ENCODE measurements around the gene FIS1.
A peak's percentile ranks its signal among the peaks of the same experiment; 100 is the strongest.

The FIS1 gene

DNA sequence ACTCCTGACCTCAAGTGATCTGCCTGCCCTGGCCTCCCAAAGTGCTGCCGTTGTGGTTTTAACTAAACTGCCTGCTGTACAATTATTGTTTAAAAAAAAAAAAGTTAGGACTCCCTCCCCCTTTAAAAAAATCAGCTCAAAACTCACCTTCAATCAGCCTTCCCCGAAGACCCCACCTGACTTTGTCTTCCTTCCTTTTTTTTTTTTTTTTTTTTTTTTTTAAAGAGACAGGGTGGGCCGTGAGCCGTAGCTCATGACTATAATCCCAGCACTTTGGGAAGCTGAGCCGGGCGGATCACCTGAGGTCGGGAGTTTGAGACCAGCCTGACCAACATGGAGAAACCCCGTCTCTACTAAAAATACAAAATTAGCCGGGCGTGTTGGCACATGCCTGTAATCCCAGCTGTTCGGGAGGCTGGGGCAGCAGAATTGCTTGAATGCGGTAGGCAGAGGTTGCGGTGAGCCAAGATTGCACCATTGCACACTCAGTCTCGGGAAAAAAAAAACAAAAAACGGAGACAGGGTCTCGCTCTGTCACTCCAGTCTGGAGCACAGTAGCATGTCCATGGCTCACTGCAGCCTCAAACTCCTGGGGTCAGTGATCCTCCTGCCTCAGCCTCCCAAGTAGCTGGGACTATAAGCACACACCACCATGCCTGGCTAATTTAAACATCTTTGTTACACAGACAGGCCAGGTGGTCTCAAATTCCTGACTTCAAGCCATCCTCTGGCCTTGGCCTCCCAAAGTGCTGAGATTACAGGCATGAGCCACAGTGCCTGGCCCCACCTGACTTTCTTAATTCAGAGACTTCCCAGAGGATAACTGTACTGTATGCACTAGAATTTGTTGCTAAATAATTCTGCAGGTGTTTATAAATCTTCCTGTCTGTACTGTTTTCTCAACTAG, 3.2 kb downstream of the FIS1 start:
- no peak overlapping the region for H3K4me3 Mint-ChIP-seq
- H3K9me3 Mint-ChIP-seq, result no peaks in the 10 kb centered on the region
- H3K27me3 Mint-ChIP-seq, result no peaks in the 10 kb centered on the region
- no peak overlapping the region for H3K27ac Mint-ChIP-seq
- H3K36me3 Mint-ChIP-seq (ENCODE audit: low read depth), result peaks cover 24% of the 10 kb centered on the region
- H3K4me1 Mint-ChIP-seq (ENCODE audit: low read depth), result peaks cover 30% of the 10 kb centered on the region

DNA sequence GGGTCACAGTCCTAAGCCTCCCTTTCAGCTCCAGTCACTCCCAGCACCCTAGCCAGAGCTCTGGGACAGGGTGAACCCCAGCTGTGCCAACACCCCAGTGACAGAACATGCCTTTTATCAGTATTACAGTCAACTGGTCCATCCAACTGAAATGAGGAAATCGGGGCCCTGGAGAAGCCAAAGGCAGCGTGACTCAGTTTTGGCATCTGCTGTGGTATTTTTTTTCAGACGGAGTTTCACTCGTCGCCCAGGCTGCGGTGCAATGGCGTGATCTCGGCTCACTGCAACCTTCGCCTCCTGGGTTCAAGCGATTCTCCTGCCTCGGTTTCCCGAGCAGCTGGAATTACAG, 3.9 kb downstream of the FIS1 start:
- Mint-ChIP-seq H3K36me3 (ENCODE audit: low read depth) (peaks cover 23% of the 10 kb centered on the region), H3K4me3 (no peak overlapping the region), H3K27ac (no peak overlapping the region), H3K27me3 (no peaks in the 10 kb centered on the region), H3K9me3 (no peaks in the 10 kb centered on the region), H3K4me1 (ENCODE audit: low read depth) (peaks cover 28% of the 10 kb centered on the region)

DNA sequence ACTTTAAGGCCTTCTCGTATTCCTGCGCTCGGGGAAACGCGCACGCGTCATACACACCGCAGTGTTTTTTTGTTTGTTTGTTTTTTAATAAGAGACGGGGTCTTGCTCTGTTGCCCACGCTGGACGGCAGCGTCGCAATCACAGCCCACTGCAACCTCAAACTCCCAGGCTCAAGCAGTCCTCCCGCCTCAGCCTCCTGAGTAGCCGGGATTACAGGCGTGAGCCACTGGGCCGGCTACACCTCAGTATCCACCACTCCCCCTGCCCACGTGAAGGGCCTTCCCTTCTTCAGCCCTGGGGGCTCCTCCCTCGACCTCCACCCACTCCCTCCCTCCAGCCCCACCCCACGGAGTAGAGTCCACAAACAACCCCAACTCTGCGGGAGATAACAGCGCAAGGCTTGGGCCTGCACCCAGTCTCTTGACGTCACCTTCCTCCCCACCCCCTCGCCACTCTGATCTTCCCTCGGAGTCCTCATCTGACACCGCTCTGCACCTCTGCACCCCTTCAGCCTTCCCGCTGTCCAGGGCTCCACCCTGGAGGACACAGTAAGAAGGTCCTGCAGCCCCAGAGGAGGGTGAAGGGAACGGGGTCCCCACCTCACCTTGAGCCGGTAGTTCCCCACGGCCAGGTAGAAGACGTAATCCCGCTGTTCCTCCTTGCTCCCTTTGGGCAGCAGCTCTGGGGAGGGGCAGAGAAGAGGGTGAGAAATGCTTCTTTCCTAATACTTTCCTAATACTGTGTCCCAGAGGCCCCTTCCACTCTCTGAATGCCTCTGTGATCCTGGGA, 4.5 kb downstream of the FIS1 start:
- Mint-ChIP-seq H3K27ac (no peak overlapping the region), H3K4me1 (ENCODE audit: low read depth) (peaks cover 22% of the 10 kb centered on the region), H3K27me3 (no peaks in the 10 kb centered on the region), H3K4me3 (no peak overlapping the region), H3K36me3 (ENCODE audit: low read depth) (peaks cover 18% of the 10 kb centered on the region), H3K9me3 (no peaks in the 10 kb centered on the region)

DNA sequence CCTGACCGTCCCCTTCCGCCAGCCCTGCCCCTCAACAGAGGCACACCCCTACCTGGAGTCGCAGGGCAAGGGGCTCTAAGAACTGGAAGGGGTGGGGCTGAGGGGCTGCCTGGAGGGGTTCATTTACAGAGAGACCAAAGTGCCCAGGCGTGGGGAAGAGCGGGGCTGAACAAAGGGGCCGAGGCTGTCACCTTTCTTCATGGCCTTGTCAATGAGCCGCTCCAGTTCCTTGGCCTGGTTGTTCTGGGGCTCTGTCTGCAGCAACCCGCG, 5.0 kb downstream of the FIS1 start:
- peaks cover 16% of the 10 kb centered on the region for H3K4me1 Mint-ChIP-seq (ENCODE audit: low read depth)
- no peaks in the 10 kb centered on the region for H3K27me3 Mint-ChIP-seq
- no peak overlapping the region for H3K4me3 Mint-ChIP-seq
- no peaks in the 10 kb centered on the region for H3K9me3 Mint-ChIP-seq
- no peak overlapping the region for H3K27ac Mint-ChIP-seq
- H3K36me3 Mint-ChIP-seq (ENCODE audit: low read depth), result peaks cover 14% of the 10 kb centered on the region

DNA sequence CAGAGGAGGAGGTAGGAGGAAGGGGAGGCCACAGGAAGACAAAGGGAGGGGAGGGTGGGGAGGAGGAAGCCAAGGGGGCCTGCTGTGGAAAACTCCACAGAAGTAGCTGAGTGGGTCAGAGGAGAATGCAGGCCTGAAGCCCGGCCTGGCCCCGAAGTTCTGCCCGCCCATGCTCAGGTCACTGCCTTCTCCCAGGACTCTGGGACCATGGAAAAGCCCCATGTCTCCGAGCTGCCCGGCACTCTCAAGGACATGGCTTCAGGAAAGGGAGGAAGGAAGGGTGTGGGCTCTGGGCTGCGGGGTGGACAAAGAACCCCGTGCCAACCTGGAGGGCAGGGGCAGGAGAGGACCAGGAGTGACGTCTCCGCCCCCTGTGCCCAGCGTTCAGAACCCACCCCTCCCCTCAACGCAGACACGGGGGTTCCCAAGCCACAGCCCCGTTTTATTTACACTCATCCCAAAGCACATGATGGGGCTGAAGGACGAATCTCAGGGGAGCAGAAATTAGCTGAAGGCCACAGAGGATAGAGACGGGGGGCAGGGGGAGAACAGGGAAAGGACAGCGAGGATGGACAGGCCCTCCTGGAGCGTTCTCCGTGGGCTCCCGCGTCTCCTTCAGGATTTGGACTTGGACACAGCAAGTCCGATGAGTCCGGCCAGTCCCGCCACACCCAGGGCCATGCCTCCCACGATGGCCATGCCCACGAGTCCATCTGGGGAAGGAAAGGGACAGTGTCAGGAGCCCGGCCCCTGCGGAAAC, 5.5 kb downstream of the FIS1 start:
- Mint-ChIP-seq H3K4me1 (ENCODE audit: low read depth) (peaks cover 15% of the 10 kb centered on the region), H3K36me3 (ENCODE audit: low read depth) (peaks cover 12% of the 10 kb centered on the region), H3K27ac (no peak overlapping the region)

DNA sequence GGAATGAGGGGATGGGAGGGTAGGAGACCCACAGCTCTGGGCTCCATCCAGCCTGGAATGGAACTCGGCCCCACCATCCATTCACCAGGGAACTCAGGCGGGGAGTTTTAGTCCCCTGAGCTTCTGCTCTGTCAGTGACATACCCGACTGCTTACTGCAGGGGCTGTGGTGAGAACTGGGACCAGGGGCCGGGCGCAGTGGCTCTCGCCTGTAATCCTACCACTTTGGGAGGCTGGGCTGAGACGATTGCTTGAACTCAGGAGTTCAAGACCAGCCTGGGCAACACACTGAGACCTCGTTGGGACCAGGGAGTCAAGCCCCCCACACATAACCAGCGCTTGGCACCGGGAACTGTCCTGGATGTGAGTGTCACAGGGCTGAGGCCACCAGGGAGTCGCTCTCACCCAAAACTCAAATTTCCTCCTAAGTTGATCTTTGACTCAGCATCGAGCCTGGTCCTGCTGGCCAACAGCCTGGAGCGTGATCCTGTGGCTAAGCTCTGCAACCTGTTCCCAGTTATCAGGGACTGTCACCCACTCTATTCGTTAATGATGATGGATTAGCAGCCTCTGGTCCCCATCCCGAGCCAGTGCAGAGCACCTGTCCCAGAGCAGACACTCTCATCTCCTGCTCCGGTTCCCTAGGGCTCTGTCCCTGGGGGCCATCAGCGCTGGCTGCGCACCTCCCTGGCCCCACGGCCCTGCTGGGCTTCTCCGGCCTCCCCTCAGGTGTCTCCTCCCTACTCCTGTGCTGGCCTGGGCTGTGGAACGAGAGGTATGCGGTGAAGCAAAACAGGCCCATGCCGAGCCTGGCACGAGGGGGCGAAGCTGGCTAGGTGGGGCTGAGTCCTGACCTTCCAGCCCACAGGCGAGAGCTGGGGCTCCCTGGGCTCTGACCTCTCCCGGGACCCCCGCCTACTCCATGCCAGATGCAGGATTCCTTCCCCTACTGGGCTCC, 6.4 kb downstream of the FIS1 start:
- Mint-ChIP-seq H3K36me3 (ENCODE audit: low read depth) (peaks cover 7% of the 10 kb centered on the region), H3K27me3 (no peaks in the 10 kb centered on the region), H3K4me1 (ENCODE audit: low read depth) (peaks cover 6% of the 10 kb centered on the region), H3K4me3 (no peak overlapping the region), H3K9me3 (no peaks in the 10 kb centered on the region), H3K27ac (no peak overlapping the region)

More for the DNA sequence above, 5.5 kb downstream of the FIS1 start:
- Mint-ChIP-seq H3K27me3 (no peaks in the 10 kb centered on the region), H3K4me3 (no peak overlapping the region), H3K9me3 (no peaks in the 10 kb centered on the region)

DNA sequence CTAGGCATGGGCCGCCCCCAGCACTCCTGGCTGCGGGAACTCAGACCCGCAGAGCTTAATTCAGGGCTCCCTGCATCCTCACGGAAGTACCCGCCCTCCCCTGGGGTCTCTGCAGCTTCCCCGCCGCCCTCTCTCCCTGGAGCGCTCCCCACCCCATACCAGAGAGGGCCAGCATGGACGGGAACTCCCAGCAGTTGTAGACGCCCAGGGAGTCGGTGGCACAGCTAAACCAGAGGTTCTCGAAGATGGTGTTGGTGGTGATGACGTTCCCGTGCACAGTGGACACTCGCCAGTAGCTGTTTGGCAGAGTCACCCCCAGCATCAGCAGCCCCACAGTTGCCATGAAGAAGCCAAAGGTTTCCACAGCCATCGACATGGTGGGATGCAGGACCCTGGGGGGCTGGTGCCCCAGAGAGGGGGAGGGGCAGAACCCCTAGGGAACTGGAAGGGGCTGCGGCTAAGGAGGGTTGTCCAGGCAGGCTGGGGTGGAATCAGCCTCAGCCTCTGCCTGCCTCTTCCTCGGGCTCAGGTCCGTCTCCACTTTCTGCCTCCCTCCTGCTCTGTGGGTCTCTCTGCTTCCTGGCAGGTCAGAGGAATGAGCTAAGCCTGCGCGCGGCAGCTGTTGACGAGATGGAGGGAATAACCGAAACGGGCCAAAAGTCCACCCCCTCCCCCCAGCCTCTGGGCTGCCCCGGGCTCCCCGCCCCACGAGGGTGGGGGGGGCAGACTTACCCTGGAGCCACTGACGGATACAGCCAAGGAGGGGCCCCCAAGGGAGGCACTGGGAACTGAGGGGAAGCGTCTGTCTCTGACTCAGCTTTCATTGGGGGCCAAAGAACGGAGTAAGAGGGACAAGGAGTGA, 7.4 kb downstream of the FIS1 start, which contains the start of gene CLDN15:
Gene CLDN15, minus strand, starts transcription at position 597 of the 862 bp plus-strand sequence. Its CDS starts 221 bp downstream, at position 376.
- Mint-ChIP-seq H3K27ac (peak within 1 kb of the TSS; percentile 53), H3K9me3 (no peaks in the 10 kb centered on the region), H3K27me3 (no peaks in the 10 kb centered on the region), H3K4me3 (no peak within 1 kb of the TSS), H3K36me3 (ENCODE audit: low read depth) (peaks cover 5% of the 10 kb centered on the region), H3K4me1 (ENCODE audit: low read depth) (no peaks in the 10 kb centered on the region)

DNA sequence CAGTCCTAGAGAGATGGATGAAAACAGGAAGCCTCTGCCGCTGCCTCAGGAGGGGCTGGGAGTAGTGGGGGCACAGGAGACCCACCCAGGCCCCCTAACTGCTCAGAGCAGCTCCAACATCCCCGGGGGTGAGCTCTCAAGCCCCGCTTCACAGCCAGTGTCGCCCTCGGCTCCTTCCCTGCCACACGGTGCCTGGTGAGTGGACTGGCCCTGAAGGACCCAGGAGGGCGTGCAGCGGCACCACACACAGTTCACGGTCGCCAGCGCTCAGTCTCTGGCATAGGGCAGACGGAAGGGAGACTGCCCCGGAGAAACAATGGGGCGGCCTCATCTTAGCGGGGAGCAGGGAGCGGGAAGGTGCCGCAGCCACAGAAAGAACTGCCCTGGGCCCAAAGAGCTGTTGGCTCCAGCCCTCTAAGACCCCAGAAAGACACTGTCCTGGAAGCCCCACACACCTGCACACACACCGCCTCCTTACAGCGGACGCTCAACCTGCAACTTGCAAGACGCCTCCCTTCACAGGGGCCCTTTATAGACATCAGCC, 8.5 kb downstream of the FIS1 start:
- no peaks in the 10 kb centered on the region for H3K27me3 Mint-ChIP-seq
- H3K9me3 Mint-ChIP-seq, result no peaks in the 10 kb centered on the region
- H3K36me3 Mint-ChIP-seq (ENCODE audit: low read depth), result peaks cover 5% of the 10 kb centered on the region
- no peaks in the 10 kb centered on the region for H3K4me1 Mint-ChIP-seq (ENCODE audit: low read depth)
- no peak overlapping the region for H3K4me3 Mint-ChIP-seq
- H3K27ac Mint-ChIP-seq, result no peak overlapping the region

DNA sequence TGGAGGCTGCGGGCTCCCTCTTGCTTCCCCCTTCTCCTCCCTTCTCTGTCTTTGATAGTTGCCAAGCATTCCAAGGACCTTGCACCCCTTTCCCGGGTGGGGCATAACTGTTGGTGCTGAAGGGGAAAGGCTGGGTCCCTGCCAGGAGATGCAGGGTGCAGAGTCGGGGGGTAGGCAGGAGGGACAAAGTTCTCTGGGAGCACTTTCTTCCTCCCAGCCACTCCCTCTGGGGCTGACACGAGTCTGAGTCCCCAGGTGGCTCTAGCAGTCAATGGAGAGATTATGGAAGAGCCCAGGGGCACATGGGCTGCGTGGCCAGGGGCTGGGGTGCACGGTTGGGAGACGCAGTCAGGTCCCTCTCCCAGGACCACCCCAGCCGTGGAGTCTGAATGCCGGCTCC, 9.4 kb downstream of the FIS1 start:
- Mint-ChIP-seq H3K9me3 (no peaks in the 10 kb centered on the region), H3K4me1 (ENCODE audit: low read depth) (peaks cover 3% of the 10 kb centered on the region), H3K27ac (no peak overlapping the region), H3K4me3 (no peak overlapping the region), H3K27me3 (no peaks in the 10 kb centered on the region), H3K36me3 (ENCODE audit: low read depth) (peaks cover under 1% of the 10 kb centered on the region)

DNA sequence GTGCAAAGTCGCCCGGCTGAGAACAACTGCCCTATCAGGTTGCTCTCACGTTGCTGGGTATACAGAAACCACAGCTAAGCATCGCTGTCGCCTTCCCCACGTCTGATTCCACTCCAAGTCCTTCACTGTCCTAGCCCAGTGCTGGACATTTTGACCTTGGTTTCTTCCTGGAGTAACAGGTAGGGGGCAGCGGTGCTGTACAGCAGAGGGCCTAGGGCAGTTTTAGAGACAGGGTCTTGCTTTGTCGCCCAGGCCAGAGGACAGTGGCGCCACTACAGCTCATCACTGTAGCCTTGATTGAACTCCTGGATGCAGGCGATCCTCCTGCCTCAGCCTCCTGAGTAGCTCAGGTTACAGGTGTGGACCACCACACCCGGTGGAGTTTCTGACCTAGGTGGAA, 9.8 kb downstream of the FIS1 start:
- no peaks in the 10 kb centered on the region for H3K36me3 Mint-ChIP-seq (ENCODE audit: low read depth)
- H3K27ac Mint-ChIP-seq, result no peak overlapping the region
- H3K4me3 Mint-ChIP-seq, result no peak overlapping the region
- no peaks in the 10 kb centered on the region for H3K27me3 Mint-ChIP-seq
- no peaks in the 10 kb centered on the region for H3K9me3 Mint-ChIP-seq
- peaks cover 3% of the 10 kb centered on the region for H3K4me1 Mint-ChIP-seq (ENCODE audit: low read depth)

DNA sequence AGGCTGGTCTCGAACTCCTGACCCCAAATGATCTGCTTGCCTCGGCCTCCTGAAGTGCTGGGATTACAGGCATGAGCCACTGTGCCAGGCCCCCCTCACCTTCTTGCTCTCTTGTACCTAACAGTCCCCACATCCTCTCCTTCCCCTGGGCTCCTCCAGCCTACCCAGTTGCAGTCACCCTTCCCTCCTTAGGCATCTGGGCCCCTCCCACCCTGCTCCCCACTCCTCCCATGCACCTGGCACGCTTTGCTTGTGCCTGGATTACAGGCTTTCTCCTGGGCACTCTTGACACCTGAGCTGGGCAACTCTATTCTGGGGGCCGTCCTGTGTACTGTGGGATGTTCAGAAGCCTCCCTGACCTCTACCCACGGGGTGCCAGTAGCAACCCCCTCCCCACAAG, 10.2 kb downstream of the FIS1 start:
- Mint-ChIP-seq H3K27me3 (no peaks in the 10 kb centered on the region), H3K27ac (no peak overlapping the region), H3K36me3 (ENCODE audit: low read depth) (no peaks in the 10 kb centered on the region), H3K9me3 (no peaks in the 10 kb centered on the region), H3K4me1 (ENCODE audit: low read depth) (peaks cover 3% of the 10 kb centered on the region), H3K4me3 (no peak overlapping the region)

DNA sequence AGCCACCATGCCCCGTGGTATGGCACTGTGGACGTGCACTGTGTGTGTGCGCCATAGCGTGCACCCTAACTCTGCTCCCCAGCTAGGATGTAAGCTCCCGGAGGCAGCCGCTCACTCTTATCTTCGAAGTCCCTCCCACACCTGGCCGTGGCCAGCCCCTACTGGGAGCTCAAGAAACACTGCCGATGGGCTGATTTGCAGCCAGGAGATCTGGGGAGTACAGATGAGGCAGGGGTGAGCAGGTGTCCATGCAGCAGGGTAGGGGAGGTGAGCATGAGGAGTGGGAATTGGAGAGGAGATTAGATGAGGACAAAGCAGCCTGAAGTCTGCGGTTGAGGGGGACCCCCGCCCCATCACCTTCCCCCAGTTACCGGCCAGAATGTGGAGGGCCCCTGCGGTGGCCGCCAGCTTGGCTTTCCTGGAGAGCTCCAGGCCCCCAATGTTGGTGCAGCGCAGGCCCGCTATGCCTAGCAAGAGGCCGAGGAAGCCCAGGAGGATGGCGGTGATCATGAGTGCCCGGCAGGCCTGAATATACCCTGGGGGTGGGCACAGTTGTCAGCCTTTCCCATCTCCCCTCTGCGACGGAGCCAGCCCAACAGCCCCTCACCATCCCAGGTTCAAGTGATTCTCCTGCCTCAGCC, 10.9 kb downstream of the FIS1 start:
- Mint-ChIP-seq H3K4me3 (no peak overlapping the region), H3K27ac (no peak overlapping the region), H3K4me1 (ENCODE audit: low read depth) (peaks cover 3% of the 10 kb centered on the region), H3K27me3 (no peaks in the 10 kb centered on the region), H3K9me3 (no peaks in the 10 kb centered on the region), H3K36me3 (ENCODE audit: low read depth) (no peaks in the 10 kb centered on the region)
